Activated T-cell treated with anti-CD3 and anti-CD28 coated beads, Interleukin-2, amount 50 U/mL, for 48 hours (primary cell): ENCODE measurements around the gene WWOX.
"Not testable (repeated sequence)": the region's sequence is repeated elsewhere in the genome, so short reads cannot be mapped to it uniquely, and the experiment has no call there.

Source experiments
- DNase-seq, 2 experiments: peaks; one replicate each; pipeline ENCODE4 v3.0.0-alpha.2; 2020

The WWOX gene

GRCh38 chr16:78506367-78507193 lies 407.1 kb downstream of the WWOX start:
- no peak for DNase-seq

GRCh38 chr16:78507576-78507975 lies 408.1 kb downstream of the WWOX start:
- no peak for DNase-seq

GRCh38 chr16:78509965-78510364 lies 410.5 kb downstream of the WWOX start:
- DNase-seq = no peak

GRCh38 chr16:78510496-78510895 lies 411.0 kb downstream of the WWOX start:
- DNase-seq = no peak

- no peak for DNase-seq
Observed at GRCh38 chr16:78513838-78514237, 414.4 kb downstream of the WWOX start.

GRCh38 chr16:78514888-78515287 lies 415.4 kb downstream of the WWOX start:
- DNase-seq = not testable (repeated sequence)

- no peak for DNase-seq
Observed at GRCh38 chr16:78515421-78515820, 416.0 kb downstream of the WWOX start.

GRCh38 chr16:78516006-78516736 lies 416.7 kb downstream of the WWOX start:
- no peak for DNase-seq

GRCh38 chr16:78519896-78520295 lies 420.4 kb downstream of the WWOX start:
- no peak for DNase-seq

GRCh38 chr16:78520470-78520869 lies 421.0 kb downstream of the WWOX start:
- DNase-seq = no peak

- DNase-seq = no peak
Observed at GRCh38 chr16:78522327-78522726, 422.9 kb downstream of the WWOX start.

- no peak for DNase-seq
Observed at GRCh38 chr16:78523212-78523985, 423.9 kb downstream of the WWOX start.

GRCh38 chr16:78524066-78524595 lies 424.7 kb downstream of the WWOX start:
- DNase-seq = no peak

GRCh38 chr16:78528265-78528664 lies 428.8 kb downstream of the WWOX start:
- DNase-seq = no peak

- no peak for DNase-seq
Observed at GRCh38 chr16:78529881-78530280, 430.4 kb downstream of the WWOX start.

GRCh38 chr16:78530283-78530682 lies 430.8 kb downstream of the WWOX start:
- no peak for DNase-seq

GRCh38 chr16:78535098-78535497 lies 435.6 kb downstream of the WWOX start:
- no peak for DNase-seq

- no peak for DNase-seq
Observed at GRCh38 chr16:78537511-78537910, 438.1 kb downstream of the WWOX start.

GRCh38 chr16:78538292-78538691 lies 438.8 kb downstream of the WWOX start:
- DNase-seq = no peak

- no peak for DNase-seq
Observed at GRCh38 chr16:78538919-78539318, 439.5 kb downstream of the WWOX start.

- DNase-seq = no peak
Observed at GRCh38 chr16:78542419-78542818, 443.0 kb downstream of the WWOX start.

GRCh38 chr16:78543023-78543422 lies 443.6 kb downstream of the WWOX start:
- no peak for DNase-seq

GRCh38 chr16:78549366-78549765 lies 449.9 kb downstream of the WWOX start:
- DNase-seq = no peak
